Smooth muscle cell of the brain vasculature (primary cell): ENCODE data around the gene IL3.

Experiments
- DNase-seq: peaks from one replicate; pipeline ENCODE4 v3.0.0-alpha.2; 2012; ENCODE audit warnings: low read depth, low spot score

The IL3 gene

DNA sequence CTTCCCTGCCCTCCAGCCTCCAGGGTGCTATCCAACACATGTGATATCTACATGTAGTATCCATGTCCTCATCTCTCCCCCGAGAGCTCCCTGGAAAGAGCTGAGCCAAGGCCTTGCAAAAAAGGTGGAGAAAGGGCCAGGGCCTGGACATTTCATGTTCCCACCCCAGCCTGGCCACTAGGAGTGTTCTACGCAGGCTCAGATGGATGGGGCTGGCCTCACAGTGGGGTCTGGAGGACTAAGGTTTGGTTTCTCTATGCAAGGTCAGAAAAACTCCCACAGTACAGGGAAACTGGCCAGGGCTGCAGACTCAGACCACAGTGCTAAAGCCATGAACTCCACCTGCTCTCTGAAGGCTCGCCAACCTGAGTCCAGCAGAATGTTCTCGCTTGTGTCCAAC is 11.6 kb downstream of the IL3 start:
- DNase-seq, result no peak

DNA sequence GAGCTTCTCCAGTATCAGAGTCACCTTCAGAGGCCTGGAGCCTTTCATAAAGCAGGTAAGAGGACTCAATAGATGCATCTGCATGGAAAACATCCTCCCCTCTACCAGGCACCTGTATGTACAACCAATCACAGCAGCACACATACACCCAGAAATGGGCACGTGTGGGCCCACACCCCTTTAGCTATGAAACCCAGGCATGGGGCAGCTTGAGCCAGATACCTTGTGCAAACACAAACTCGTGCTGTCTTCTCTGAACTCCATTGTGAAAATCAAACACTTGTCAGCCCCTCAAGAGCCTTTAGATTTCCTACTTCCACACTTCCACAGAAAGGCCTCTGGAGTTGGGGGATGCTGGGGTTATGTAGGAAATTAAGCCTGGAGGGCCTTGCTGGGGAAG is 12.1 kb downstream of the IL3 start:
- DNase-seq, result no peak

DNA sequence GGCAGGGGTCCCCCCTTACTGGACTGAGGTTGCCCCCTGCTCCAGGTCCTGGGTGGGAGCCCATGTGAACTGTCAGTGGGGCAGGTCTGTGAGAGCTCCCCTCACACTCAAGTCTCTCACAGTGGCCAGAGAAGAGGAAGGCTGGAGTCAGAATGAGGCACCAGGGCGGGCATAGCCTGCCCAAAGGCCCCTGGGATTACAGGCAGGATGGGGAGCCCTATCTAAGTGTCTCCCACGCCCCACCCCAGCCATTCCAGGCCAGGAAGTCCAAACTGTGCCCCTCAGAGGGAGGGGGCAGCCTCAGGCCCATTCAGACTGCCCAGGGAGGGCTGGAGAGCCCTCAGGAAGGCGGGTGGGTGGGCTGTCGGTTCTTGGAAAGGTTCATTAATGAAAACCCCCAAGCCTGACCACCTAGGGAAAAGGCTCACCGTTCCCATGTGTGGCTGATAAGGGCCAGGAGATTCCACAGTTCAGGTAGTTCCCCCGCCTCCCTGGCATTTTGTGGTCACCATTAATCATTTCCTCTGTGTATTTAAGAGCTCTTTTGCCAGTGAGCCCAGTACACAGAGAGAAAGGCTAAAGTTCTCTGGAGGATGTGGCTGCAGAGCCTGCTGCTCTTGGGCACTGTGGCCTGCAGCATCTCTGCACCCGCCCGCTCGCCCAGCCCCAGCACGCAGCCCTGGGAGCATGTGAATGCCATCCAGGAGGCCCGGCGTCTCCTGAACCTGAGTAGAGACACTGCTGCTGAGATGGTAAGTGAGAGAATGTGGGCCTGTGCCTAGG is 13.0 kb downstream of the IL3 start, which contains the start of gene CSF2:
Gene CSF2, plus strand, starts transcription at position 559 of the 783 bp plus-strand sequence. Its CDS starts 35 bp downstream, at position 594.
- no peak for DNase-seq

DNA sequence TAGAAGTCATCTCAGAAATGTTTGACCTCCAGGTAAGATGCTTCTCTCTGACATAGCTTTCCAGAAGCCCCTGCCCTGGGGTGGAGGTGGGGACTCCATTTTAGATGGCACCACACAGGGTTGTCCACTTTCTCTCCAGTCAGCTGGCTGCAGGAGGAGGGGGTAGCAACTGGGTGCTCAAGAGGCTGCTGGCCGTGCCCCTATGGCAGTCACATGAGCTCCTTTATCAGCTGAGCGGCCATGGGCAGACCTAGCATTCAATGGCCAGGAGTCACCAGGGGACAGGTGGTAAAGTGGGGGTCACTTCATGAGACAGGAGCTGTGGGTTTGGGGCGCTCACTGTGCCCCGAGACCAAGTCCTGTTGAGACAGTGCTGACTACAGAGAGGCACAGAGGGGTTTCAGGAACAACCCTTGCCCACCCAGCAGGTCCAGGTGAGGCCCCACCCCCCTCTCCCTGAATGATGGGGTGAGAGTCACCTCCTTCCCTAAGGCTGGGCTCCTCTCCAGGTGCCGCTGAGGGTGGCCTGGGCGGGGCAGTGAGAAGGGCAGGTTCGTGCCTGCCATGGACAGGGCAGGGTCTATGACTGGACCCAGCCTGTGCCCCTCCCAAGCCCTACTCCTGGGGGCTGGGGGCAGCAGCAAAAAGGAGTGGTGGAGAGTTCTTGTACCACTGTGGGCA is 13.8 kb downstream of the IL3 start:
- no peak for DNase-seq

GRCh38 chr5:132074772-132075718 is 14.6 kb downstream of the IL3 start:
- no peak for DNase-seq

GRCh38 chr5:132075719-132076077 is 15.2 kb downstream of the IL3 start:
- no peak for DNase-seq

DNA sequence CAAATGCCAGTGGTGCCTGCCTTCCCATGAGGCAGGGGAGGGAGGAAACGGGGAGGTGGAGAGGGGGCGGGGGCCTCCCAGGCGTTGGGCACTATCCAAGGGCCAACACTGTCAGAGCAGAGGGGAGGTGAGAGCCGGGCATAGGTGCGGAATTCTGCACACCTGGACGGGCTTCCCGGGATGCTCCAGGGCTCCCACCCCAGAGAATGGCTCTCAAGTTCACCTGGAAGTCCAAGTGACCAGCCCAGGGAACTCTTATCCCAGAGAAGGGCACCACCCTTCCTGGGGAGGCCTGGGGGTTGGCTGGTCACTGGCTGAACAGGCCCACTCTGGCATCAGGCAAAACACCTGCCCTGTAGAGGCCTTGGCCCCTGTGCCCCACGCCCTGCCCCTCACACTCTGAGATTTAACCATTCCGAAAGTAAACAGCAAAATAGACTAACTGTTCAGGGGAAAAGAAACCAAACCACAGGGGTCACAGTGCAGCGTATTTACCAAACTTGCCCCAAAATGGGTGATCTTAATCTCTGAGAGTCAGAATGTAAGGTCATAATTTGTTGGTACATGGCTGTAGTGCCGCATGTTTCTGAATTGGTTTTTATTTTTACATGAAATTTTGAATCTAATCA is 15.9 kb downstream of the IL3 start:
- DNase-seq, result no peak

- no peak for DNase-seq
Measured at GRCh38 chr5:132076983-132077382, 16.5 kb downstream of the IL3 start.

GRCh38 chr5:132079081-132079480 is 18.6 kb downstream of the IL3 start:
- DNase-seq, result no peak

DNA sequence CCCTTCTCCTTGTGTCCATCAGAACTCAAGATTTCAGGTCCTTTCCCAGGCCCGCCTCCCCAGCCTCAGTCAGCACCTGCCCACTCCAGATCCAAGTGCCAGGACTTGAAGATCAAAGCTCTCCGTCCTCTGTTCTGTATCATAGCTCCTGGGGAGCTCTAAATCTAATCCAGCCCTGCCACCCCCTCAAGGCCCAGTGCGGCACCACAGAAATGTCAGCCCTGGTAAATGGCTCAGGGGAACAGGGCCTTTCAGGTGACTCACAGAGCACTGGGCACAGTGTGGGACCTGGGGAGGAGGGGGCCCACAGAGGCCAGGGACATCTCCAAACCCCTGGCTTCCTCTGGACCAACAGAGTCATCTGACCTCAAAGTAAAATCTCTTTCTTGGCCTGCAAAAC is 19.2 kb downstream of the IL3 start:
- no peak for DNase-seq

- DNase-seq, result no peak
Measured at GRCh38 chr5:132080595-132080994, 20.1 kb downstream of the IL3 start.

DNA sequence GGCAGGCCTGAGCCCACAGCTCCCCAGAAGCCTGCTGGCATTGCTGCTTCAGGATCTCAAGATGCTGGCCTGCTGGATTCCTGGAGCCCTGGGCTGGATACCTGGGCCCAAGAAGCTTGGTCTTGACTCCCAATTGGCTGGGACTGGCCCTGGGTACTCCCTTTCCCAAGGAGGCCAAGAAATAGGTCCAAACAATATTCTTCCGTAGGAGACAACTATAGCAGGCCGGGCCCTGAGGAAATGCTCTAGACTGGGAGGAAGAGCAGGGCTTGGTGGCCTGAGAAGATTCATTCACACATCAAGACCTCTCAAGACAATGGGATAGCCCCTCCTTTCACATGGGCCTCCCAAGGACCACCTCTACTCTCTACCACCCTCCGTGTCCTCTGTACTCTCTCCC is 21.0 kb downstream of the IL3 start:
- DNase-seq, result no peak

DNA sequence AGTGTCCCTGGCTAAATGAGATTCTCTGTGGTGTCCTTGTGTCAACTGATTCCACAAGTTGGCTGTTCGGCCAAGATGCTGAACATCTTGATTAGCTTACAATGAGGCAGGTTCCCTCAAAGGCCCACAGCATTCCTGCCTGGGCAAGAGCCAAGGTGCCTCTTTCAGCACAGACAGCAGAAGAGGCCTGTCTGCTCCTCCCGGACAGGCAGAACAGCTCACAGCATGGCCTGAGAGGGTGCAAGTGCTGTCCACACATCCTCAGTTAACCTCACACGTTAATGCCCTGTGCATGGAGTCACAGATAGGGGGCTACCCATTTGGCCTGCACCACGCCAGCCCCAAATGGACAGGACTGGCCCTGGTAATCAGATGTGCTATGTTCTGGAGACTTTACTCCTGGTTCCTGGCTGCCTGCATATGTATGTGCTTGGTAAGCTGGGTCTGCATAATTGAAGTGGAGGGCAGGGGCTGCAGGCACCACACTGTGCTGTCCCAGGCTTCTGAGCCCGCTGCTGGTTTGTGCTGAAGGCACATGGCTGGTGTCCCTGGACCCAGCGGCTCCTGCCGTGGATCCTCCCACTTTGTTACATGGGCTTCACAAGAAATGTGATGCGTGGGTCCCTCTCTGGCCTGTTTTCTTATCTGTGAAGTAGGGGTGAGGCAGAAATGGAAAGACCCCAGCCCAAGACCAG is 22.0 kb downstream of the IL3 start:
- no peak for DNase-seq

- DNase-seq, result no peak
Measured at GRCh38 chr5:132083071-132083678, 22.7 kb downstream of the IL3 start.

DNA sequence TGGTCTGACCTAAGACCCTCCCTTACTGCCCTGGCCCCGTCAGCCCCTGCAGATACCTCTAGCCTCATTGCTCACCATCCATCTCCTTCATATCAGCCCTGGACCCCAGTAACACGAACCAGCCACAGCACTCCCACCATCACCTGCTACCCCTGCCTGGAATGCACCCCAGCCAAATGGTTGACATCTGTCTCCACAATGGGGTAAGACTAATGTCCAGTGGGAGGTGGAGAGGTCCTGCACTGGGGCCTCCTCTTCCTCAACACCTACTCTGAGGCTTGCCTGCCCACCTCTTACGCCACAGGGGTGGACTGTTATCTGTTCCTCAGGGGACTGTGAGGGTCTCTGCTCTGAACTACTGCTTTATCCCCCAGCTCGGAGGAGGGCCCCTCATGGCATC is 25.2 kb downstream of the IL3 start:
- no peak for DNase-seq

- peak; percentile 74 for DNase-seq
Measured at GRCh38 chr5:132086277-132086794, 25.9 kb downstream of the IL3 start.

DNA sequence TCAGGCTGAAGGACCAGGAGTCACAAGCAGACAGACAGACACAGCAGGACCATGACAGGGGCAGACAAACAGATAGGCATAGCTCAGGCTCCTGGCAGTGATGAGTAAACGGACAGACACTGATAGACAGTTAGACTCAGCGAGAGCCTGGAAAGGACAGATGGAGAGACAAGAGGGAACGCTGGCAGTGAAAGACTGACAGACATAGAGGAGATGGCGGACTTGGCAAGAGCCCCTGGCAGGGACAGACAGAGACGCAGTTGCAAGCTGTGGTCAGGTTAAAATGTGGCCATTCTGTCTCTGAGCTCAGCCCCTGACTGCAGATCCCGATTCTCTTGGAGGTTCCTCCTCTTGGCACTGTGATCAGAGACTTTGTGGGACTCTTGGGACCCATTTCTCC is 26.7 kb downstream of the IL3 start:
- DNase-seq, result no peak

DNA sequence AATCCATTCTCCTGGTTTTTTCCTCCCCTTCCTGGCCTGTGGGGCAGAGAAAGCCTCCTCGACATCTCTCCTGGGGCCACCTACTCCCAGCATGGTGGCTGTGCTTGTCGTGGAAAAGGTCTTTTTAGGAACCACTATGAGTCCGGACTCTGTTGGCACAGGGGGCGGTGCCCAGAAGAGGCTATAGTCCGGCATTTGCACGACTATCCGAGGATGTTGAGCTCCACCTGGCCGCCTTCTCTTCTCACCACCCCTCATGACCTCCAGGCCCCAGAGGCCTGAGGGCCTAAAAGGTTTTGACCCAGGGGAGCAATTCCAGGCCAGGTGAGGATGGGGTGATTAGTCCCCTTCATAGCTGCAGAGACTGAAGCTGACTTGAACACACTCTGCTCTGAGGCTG is 27.2 kb downstream of the IL3 start:
- no peak for DNase-seq

- no peak for DNase-seq
Measured at GRCh38 chr5:132089363-132089762, 28.9 kb downstream of the IL3 start.

DNA sequence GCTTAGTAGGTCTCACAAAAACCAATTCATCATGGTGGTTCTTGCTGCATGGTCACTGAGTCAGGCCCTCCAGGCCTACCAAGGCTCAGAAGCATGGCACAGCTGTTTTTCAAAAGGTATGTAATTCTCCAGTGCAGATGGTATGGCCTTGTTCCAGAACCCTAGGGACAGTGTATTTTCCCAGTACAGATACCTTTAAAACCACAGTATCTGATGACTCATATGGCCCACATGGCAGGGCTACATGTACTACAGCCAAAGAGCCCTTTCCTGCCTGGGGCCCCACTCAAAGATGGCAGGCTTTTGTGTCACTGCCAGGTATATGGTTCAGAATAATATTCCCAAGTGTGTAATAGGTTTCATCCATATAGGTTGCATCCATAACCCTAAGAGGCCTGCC is 29.7 kb downstream of the IL3 start:
- DNase-seq, result peak; percentile 59
